ENCODE results near the gene ARHGAP26.
"Not testable (repeated sequence)": the region's sequence is repeated elsewhere in the genome, so short reads cannot be mapped to it uniquely, and the experiment has no call there.

DNA sequence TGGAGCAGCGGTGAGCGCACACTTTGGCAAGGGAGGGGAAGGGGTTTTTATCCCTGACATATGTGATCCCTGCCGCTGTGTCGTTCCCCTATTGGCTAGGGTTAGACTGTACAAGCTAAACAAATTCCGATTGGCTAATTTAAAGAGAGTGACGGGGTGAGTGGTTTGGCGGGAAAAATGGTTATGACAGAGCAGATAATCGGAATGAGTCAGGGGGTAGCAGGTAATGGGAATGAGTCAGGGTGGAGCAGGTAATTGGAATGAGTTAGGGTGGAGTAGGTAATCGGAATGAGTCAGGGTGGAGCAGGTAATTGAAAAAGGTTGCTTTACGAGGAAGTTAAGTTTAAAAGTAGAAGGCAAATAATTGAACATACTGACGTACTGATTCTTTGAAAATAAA is 318.5 kb downstream of the ARHGAP26 start:
- TF ChIP-seq YY1 (IDR thresholded peaks at IDR 0.05; ENCODE audit: insufficient read depth, insufficient read length); SUZ12 (IDR thresholded peaks at IDR 0.05; ENCODE audit: extremely low read depth, insufficient read depth, insufficient read length); ZNF274 (IDR thresholded peaks at IDR 0.05; ENCODE audit: low read depth, low read length): not testable (repeated sequence)

Measured in NT2/D1 (cell line).